SK-N-SH (cell line): ENCODE measurements around the gene IGSF9B. TPM values are rescaled to one million over a fixed set of nuclear protein-coding genes. Genes with fewer than 3 reads are reported as not detected.

Experiments used
- CTCF ChIA-PET: fragments of 300-600, 350-600 bp; formaldehyde crosslinking; extraction: SDS; loops from one replicate; lab custom pipeline; 2021; lab: Yijun Ruan, JAX
- POLR2A ChIA-PET: fragments of 350-600 bp; sonication (Branson Sonifier 250); formaldehyde crosslinking; extraction: SDS; loops from one replicate; lab custom pipeline; 2020; ENCODE audit warnings: antibody characterized with exemption, inconsistent platforms; lab: Yijun Ruan, JAX
- DNase-seq: peaks from one replicate; pipeline ENCODE4 v3.0.0; 2012
- H2AFZ ChIP-seq: fragments of 200-600 bp; sonication (generic); 2 replicates; pipeline ENCODE4 v1.8.1; 2016; ENCODE audit warnings: antibody characterized with exemption, mild to moderate bottlenecking, low read depth
- H3F3A ChIP-seq: fragments of 200-600 bp; sonication (generic); replicated peaks from 2 replicates; pipeline ENCODE3; 2016; ENCODE audit warnings: antibody characterized with exemption, mild to moderate bottlenecking; ENCODE audit not compliant: insufficient read depth
- H3K27ac ChIP-seq, 2 experiments: fragments of 200-500 bp in 1 of 2; fragments of 200-600 bp in 1 of 2; sonication (Bioruptor generic) in 1 of 2; sonication (generic), shearing (Covaris generic) in 1 of 2; 2 replicates each; pipeline versions ENCODE4 v1.5.1 to v1.6.1; 2014 to 2016; ENCODE audit warnings: low read depth in 2 of 2, inconsistent platforms in 1 of 2, low read length in 1 of 2, mild to moderate bottlenecking in 1 of 2, mixed read lengths in 1 of 2
- H3K27me3 ChIP-seq: fragments of 200-600 bp; sonication (generic), shearing (Covaris generic); 2 replicates; pipeline ENCODE4 v1.6.1; 2016; ENCODE audit warnings: mixed run types; ENCODE audit not compliant: insufficient read depth
- H3K36me3 ChIP-seq, 2 experiments: fragments of 200-500 bp in 1 of 2; fragments of 200-600 bp in 1 of 2; sonication (Bioruptor generic) in 1 of 2; sonication (generic) in 1 of 2; replicated peaks in 1 of 2; 2 replicates each; pipeline versions ENCODE3 to v1.5.1; 2014 to 2016; ENCODE audit warnings: low read length in 1 of 2, mild to moderate bottlenecking in 1 of 2; ENCODE audit not compliant: insufficient read depth in 2 of 2, control insufficient read depth in 1 of 2
- H3K4me1 ChIP-seq, 2 experiments: fragments of 200-500 bp in 1 of 2; fragments of 200-600 bp in 1 of 2; sonication (Bioruptor generic) in 1 of 2; sonication (generic), shearing (Covaris generic) in 1 of 2; 2 replicates each; pipeline versions ENCODE4 v1.5.1 to v1.6.1; 2014 to 2016; ENCODE audit warnings: low read depth in 1 of 2, low read length in 1 of 2, mixed run types in 1 of 2; ENCODE audit not compliant: insufficient read depth in 2 of 2, control insufficient read depth in 1 of 2
- H3K4me2 ChIP-seq: fragments of 200-600 bp; sonication (generic), shearing (Covaris generic); 2 replicates; pipeline ENCODE4 v1.6.1; 2017; ENCODE audit warnings: mixed run types
- H3K4me3 ChIP-seq, 2 experiments: fragments of 200-500 bp in 1 of 2; fragments of 200-600 bp in 1 of 2; sonication (Bioruptor generic) in 1 of 2; sonication (generic), shearing (Covaris generic) in 1 of 2; 2 replicates each; pipeline versions ENCODE4 v1.5.1 to v1.8.1; 2014 to 2016; ENCODE audit warnings: low read depth in 2 of 2, inconsistent platforms in 1 of 2, low read length in 1 of 2, mild to moderate bottlenecking in 1 of 2, mixed read lengths in 1 of 2, moderate library complexity in 1 of 2
- H3K79me2 ChIP-seq: fragments of 200-600 bp; sonication (generic); 2 replicates; pipeline ENCODE4 v1.8.1; 2017; ENCODE audit warnings: mild to moderate bottlenecking; ENCODE audit not compliant: insufficient read depth
- H3K9ac ChIP-seq: fragments of 200-600 bp; sonication (generic); 2 replicates; pipeline ENCODE4 v1.6.1; 2017; ENCODE audit warnings: mixed run types
- H3K9me2 ChIP-seq: fragments of 200-600 bp; sonication (generic); 2 replicates; pipeline ENCODE4 v1.6.1; 2017; ENCODE audit warnings: mixed run types
- H3K9me3 ChIP-seq: fragments of 200-600 bp; sonication (generic); 2 replicates; pipeline ENCODE4 v1.6.1; 2017; ENCODE audit warnings: mixed run types, mild to moderate bottlenecking, moderate library complexity
- H4K20me1 ChIP-seq: fragments of 200-600 bp; sonication (generic); 2 replicates; pipeline ENCODE4 v1.6.1; 2017; ENCODE audit warnings: mild to moderate bottlenecking, mixed run types; ENCODE audit not compliant: insufficient read depth
- EP300 ChIP-seq, 2 experiments: IDR thresholded peaks; 2 replicates each; pipeline versions ENCODE4 v1.4.0 to v1.6.1; 2012; ENCODE audit warnings: borderline replicate concordance in 1 of 2, low read depth in 1 of 2, low read length in 1 of 2
- FOXM1 ChIP-seq: IDR thresholded peaks from 2 replicates; pipeline ENCODE4 v1.4.0; 2012; ENCODE audit warnings: low read depth, mild to moderate bottlenecking
- JUND ChIP-seq: IDR thresholded peaks from 2 replicates; pipeline ENCODE4 v1.4.0; 2012
- SMC3 ChIP-seq: IDR thresholded peaks from 2 replicates; pipeline ENCODE4 v1.6.1; 2012; ENCODE audit warnings: low read depth, low read length, improper control_type of control experiment
- TAF1 ChIP-seq: IDR thresholded peaks from 2 replicates; pipeline ENCODE4 v1.6.1; 2012; ENCODE audit warnings: low read depth, mild to moderate bottlenecking, low read length, moderate library complexity, borderline replicate concordance
- ZBTB33 ChIP-seq: IDR thresholded peaks from 2 replicates; pipeline ENCODE4 v1.4.0; 2012; ENCODE audit warnings: low read depth, borderline replicate concordance
- WGBS: methylation state at CpG from one replicate; pipeline ENCODE4 v1.1.6; 2017; ENCODE audit warnings: low lambda C conversion rate; 5-methylcytosine and 5-hydroxymethylcytosine counted together
- polyA plus RNA-seq, 3 experiments: library from polyadenylated mRNA; depleted of rRNA; stranded (reverse); fragments of >200 nt; gene quantifications; 2 replicates each; pipeline ENCODE4 v1.2.3, GENCODE V29; 2012
- TF ChIP-seq, protein P1 (sequence below): IDR thresholded peaks from 2 replicates; pipeline ENCODE4; 2012
- TF ChIP-seq, protein P2 (sequence below): IDR thresholded peaks from 2 replicates; pipeline ENCODE4 v1.4.0; 2012; ENCODE audit warnings: low read depth, borderline replicate concordance
- TF ChIP-seq, protein P3 (sequence below): fragments of 200-600 bp; sonication (generic); IDR thresholded peaks from 2 replicates; pipeline ENCODE4 v1.6.1; 2017; ENCODE audit warnings: antibody characterized with exemption, mild to moderate bottlenecking, moderate library complexity

The IGSF9B gene
- polyA plus RNA-seq, 1 of the 3 experiments (the other 2 are of a cell fraction) = 0.41 TPM

GRCh38 chr11:133996671-133997070, 39.9 kb upstream of the IGSF9B start:
- 62% methylated on average over 10 of the region's 10 CpGs for WGBS
- H3K4me3 ChIP-seq = no peak overlapping the region
- H4K20me1 ChIP-seq = no peaks in the 10 kb centered on the region
- CTCF ChIA-PET = interaction anchor here (0.6 to 1.5 kb wide), 4 partner anchors 9 to 69 kb away, joined by 3 to 4 read pairs (median 4); no protein-coding TSS in a partner anchor
- no peaks in the 10 kb centered on the region for H3K36me3 ChIP-seq
- no peaks in the 10 kb centered on the region for H3F3A ChIP-seq
- no peak overlapping the region for H3K9ac ChIP-seq
- H3K79me2 ChIP-seq = no peaks in the 10 kb centered on the region
- TF ChIP-seq JUND (no peak), SMC3 (no peak)
- TF ChIP-seq, protein P1, sequence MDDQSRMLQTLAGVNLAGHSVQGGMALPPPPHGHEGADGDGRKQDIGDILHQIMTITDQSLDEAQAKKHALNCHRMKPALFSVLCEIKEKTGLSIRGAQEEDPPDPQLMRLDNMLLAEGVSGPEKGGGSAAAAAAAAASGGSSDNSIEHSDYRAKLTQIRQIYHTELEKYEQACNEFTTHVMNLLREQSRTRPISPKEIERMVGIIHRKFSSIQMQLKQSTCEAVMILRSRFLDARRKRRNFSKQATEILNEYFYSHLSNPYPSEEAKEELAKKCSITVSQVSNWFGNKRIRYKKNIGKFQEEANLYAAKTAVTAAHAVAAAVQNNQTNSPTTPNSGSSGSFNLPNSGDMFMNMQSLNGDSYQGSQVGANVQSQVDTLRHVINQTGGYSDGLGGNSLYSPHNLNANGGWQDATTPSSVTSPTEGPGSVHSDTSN = no peak
- TF ChIP-seq, protein P2, sequence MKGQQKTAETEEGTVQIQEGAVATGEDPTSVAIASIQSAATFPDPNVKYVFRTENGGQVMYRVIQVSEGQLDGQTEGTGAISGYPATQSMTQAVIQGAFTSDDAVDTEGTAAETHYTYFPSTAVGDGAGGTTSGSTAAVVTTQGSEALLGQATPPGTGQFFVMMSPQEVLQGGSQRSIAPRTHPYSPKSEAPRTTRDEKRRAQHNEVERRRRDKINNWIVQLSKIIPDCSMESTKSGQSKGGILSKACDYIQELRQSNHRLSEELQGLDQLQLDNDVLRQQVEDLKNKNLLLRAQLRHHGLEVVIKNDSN = no peak
- TF ChIP-seq, protein P3, sequence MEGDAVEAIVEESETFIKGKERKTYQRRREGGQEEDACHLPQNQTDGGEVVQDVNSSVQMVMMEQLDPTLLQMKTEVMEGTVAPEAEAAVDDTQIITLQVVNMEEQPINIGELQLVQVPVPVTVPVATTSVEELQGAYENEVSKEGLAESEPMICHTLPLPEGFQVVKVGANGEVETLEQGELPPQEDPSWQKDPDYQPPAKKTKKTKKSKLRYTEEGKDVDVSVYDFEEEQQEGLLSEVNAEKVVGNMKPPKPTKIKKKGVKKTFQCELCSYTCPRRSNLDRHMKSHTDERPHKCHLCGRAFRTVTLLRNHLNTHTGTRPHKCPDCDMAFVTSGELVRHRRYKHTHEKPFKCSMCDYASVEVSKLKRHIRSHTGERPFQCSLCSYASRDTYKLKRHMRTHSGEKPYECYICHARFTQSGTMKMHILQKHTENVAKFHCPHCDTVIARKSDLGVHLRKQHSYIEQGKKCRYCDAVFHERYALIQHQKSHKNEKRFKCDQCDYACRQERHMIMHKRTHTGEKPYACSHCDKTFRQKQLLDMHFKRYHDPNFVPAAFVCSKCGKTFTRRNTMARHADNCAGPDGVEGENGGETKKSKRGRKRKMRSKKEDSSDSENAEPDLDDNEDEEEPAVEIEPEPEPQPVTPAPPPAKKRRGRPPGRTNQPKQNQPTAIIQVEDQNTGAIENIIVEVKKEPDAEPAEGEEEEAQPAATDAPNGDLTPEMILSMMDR = no peak
- H3K4me2 ChIP-seq = no peak overlapping the region
- DNase-seq = no peak
- H2AFZ ChIP-seq = no peak overlapping the region
- H3K9me3 ChIP-seq = no peaks in the 10 kb centered on the region
- no peaks in the 10 kb centered on the region for H3K9me2 ChIP-seq
- no peak overlapping the region for H3K27ac ChIP-seq
- no peaks in the 10 kb centered on the region for H3K27me3 ChIP-seq
- POLR2A ChIA-PET = no interaction called here
- peaks cover 0 to 8% of the 10 kb centered on the region in 2 experiments; a peak in 1 of 4 replicates for H3K4me1 ChIP-seq

GRCh38 chr11:133995066-133995465, 38.3 kb upstream of the IGSF9B start:
- WGBS = 75% methylated on average over 8 of the region's 8 CpGs
- POLR2A ChIA-PET = no interaction called here
- Histone ChIP-seq H2AFZ (no peak overlapping the region), H4K20me1 (no peaks in the 10 kb centered on the region), H3K27me3 (no peaks in the 10 kb centered on the region; the same call in 1 of the 2 replicates), H3K79me2 (no peaks in the 10 kb centered on the region), H3K4me2 (no peak overlapping the region), H3K4me3 (no peak overlapping the region), H3K9ac (no peak overlapping the region), H3K4me1 (peaks cover 0 to 8% of the 10 kb centered on the region in 2 experiments; a peak in 1 of 4 replicates), H3K9me3 (no peaks in the 10 kb centered on the region), H3F3A (no peaks in the 10 kb centered on the region), H3K36me3 (no peaks in the 10 kb centered on the region), H3K27ac (no peak overlapping the region), H3K9me2 (no peaks in the 10 kb centered on the region)
- no peak for TF ChIP-seq FOXM1
- TF ChIP-seq TAF1 = no peak
- TF ChIP-seq EP300 (IDR thresholded peaks at IDR 0.05; ENCODE audit: borderline replicate concordance in 1 of 2, low read depth in 1 of 2, low read length in 1 of 2) = no peak
- no peak for TF ChIP-seq ZBTB33
- CTCF ChIA-PET = interaction anchor here (1.2 kb wide), 1 partner anchor 50 kb away, joined by 3 read pairs; no protein-coding TSS in a partner anchor
- DNase-seq = no peak
